Stimulated activated CD8-positive, alpha-beta memory T cell treated with anti-CD3 and anti-CD28 coated beads, Interleukin-4, amount 100 ng/mL, for 24 hours (primary cell): Measurements from ENCODE around the gene PPP2R3A.

Experiments used
- DNase-seq: peaks from one replicate; pipeline ENCODE4 v3.0.0-alpha.2; 2020; ENCODE audit warnings: low read depth

The PPP2R3A gene

GRCh38 chr3:136022529-136023263 lies 57.2 kb downstream of the PPP2R3A start:
- DNase-seq, result no peak

GRCh38 chr3:136023264-136023978 lies 57.9 kb downstream of the PPP2R3A start:
- DNase-seq, result no peak

- DNase-seq, result no peak
These were observed 70.8 kb downstream of the PPP2R3A start for GRCh38 chr3:136036306-136036705.

GRCh38 chr3:136038668-136039067 lies 73.1 kb downstream of the PPP2R3A start:
- no peak for DNase-seq

GRCh38 chr3:136042608-136043221 lies 77.2 kb downstream of the PPP2R3A start:
- no peak for DNase-seq

- DNase-seq, result no peak
These were observed 79.6 kb downstream of the PPP2R3A start for GRCh38 chr3:136044980-136045745.

GRCh38 chr3:136048068-136048467 lies 82.5 kb downstream of the PPP2R3A start:
- DNase-seq, result no peak

GRCh38 chr3:136050250-136050649 lies 84.7 kb downstream of the PPP2R3A start:
- DNase-seq, result no peak

GRCh38 chr3:136055491-136055890 lies 90.0 kb downstream of the PPP2R3A start:
- no peak for DNase-seq

GRCh38 chr3:136067211-136067610 lies 101.7 kb downstream of the PPP2R3A start:
- no peak for DNase-seq

- no peak for DNase-seq
These were observed 103.2 kb downstream of the PPP2R3A start for GRCh38 chr3:136068708-136069107.

- no peak for DNase-seq
These were observed 104.4 kb downstream of the PPP2R3A start for GRCh38 chr3:136069933-136070332.

GRCh38 chr3:136070334-136070733 lies 104.8 kb downstream of the PPP2R3A start:
- DNase-seq, result no peak

- no peak for DNase-seq
These were observed 105.7 kb downstream of the PPP2R3A start for GRCh38 chr3:136070953-136071949.

GRCh38 chr3:136074546-136075170 lies 109.1 kb downstream of the PPP2R3A start:
- no peak for DNase-seq

GRCh38 chr3:136075218-136075808 lies 109.8 kb downstream of the PPP2R3A start:
- DNase-seq, result peak; percentile 44

- DNase-seq, result no peak
These were observed 110.3 kb downstream of the PPP2R3A start for GRCh38 chr3:136075811-136076210.

GRCh38 chr3:136078421-136079364 lies 113.2 kb downstream of the PPP2R3A start:
- DNase-seq, result no peak
